Activated CD8-positive, alpha-beta memory T cell treated with anti-CD3 and anti-CD28 coated beads, Interleukin-2, amount 10 ng/mL, durations not matched to agents 7 days and 5 days (primary cell): Measurements from ENCODE around the gene SKI. TPM values are rescaled to one million over a fixed set of nuclear protein-coding genes. Genes with fewer than 3 reads are reported as not detected.
A peak's percentile ranks its signal among the peaks of the same experiment; 100 is the strongest.

Source experiments
- ATAC-seq: fragments of 150-1000 bp; cut with Tn5 transposase; one replicate; pipeline ENCODE4 v1.10.0; 2021; ENCODE audit warnings: moderate library complexity
- CTCF ChIA-PET: fragments of 350-600 bp; sonication (Branson Sonifier 250); formaldehyde crosslinking; loops from one replicate; lab custom pipeline; 2021; ENCODE audit warnings: antibody characterized with exemption; lab: Charles Lee
- DNase-seq: peaks from one replicate; pipeline ENCODE4 v3.0.0-alpha.2; 2020
- H3K27ac Mint-ChIP-seq: one replicate; pipeline ENCODE4 v1.8.0; 2021; ENCODE audit warnings: mild to moderate bottlenecking, mixed read lengths
- H3K27me3 Mint-ChIP-seq: one replicate; pipeline ENCODE4 v1.8.0; 2021; ENCODE audit warnings: mixed read lengths
- H3K36me3 Mint-ChIP-seq: one replicate; pipeline ENCODE4 v1.8.0; 2021; ENCODE audit warnings: mild to moderate bottlenecking, mixed read lengths
- H3K4me1 Mint-ChIP-seq: one replicate; pipeline ENCODE4 v1.8.0; 2021; ENCODE audit warnings: mixed read lengths
- H3K4me3 Mint-ChIP-seq: one replicate; pipeline ENCODE4 v1.8.0; 2021; ENCODE audit warnings: mild to moderate bottlenecking, moderate library complexity, mixed read lengths
- H3K9me3 Mint-ChIP-seq: one replicate; pipeline ENCODE4 v1.8.0; 2022; ENCODE audit warnings: low read depth, mixed read lengths
- total RNA-seq, 2 experiments: library from RNA; stranded (reverse); gene quantifications; one replicate each; pipeline ENCODE4 v1.2.3, GENCODE V29; 2021

The SKI gene
- total RNA-seq, 2 experiments from 2014 or later = 35.0 to 42.9 TPM

GRCh38 chr1:2187619-2188018 is 40.5 kb upstream of the SKI start:
- CTCF ChIA-PET = interaction anchor here (3.2 kb wide), 1 partner anchor 13 kb away, joined by 24 read pairs; no protein-coding TSS in a partner anchor
- Mint-ChIP-seq H3K4me3 (no peak overlapping the region), H3K4me1 (peaks cover 10% of the 10 kb centered on the region), H3K36me3 (peaks cover 1% of the 10 kb centered on the region), H3K27ac (no peak overlapping the region), H3K27me3 (no peaks in the 10 kb centered on the region), H3K9me3 (no peaks in the 10 kb centered on the region)
- DNase-seq (no peak), ATAC-seq (no peak)

GRCh38 chr1:2188336-2188735 is 39.8 kb upstream of the SKI start:
- H3K27me3 Mint-ChIP-seq = no peaks in the 10 kb centered on the region
- no peak overlapping the region for H3K27ac Mint-ChIP-seq
- H3K4me3 Mint-ChIP-seq = no peak overlapping the region
- no peak for ATAC-seq
- H3K4me1 Mint-ChIP-seq = peaks cover 13% of the 10 kb centered on the region
- no peaks in the 10 kb centered on the region for H3K9me3 Mint-ChIP-seq
- H3K36me3 Mint-ChIP-seq = peaks cover 1% of the 10 kb centered on the region
- CTCF ChIA-PET = interaction anchor here (1.2 to 3.2 kb wide), 2 partner anchors 14 to 212 kb away, joined by 4 to 24 read pairs; no protein-coding TSS in a partner anchor
- no peak for DNase-seq

GRCh38 chr1:2189459-2190425 is 38.4 kb upstream of the SKI start:
- CTCF ChIA-PET = interaction anchor here (0.7 to 3.2 kb wide), 7 partner anchors 15 to 453 kb away, joined by 3 to 24 read pairs (median 4); no protein-coding TSS in a partner anchor
- DNase-seq (peak; percentile 92), ATAC-seq (peak; percentile 93)
- H3K36me3 Mint-ChIP-seq = peaks cover 1% of the 10 kb centered on the region
- no peaks in the 10 kb centered on the region for H3K9me3 Mint-ChIP-seq
- H3K4me3 Mint-ChIP-seq = peak overlapping the region; percentile 69
- no peaks in the 10 kb centered on the region for H3K27me3 Mint-ChIP-seq
- H3K27ac Mint-ChIP-seq = peak overlapping the region; percentile 90
- H3K4me1 Mint-ChIP-seq = peaks cover 13% of the 10 kb centered on the region

- H3K27ac Mint-ChIP-seq = no peak overlapping the region
- H3K27me3 Mint-ChIP-seq = no peaks in the 10 kb centered on the region
- H3K4me1 Mint-ChIP-seq = peaks cover 15% of the 10 kb centered on the region
- DNase-seq (no peak), ATAC-seq (no peak)
- CTCF ChIA-PET = interaction anchor here (1.3 to 3.2 kb wide), 2 partner anchors 16 to 191 kb away, joined by 4 to 24 read pairs; no protein-coding TSS in a partner anchor
- no peaks in the 10 kb centered on the region for H3K9me3 Mint-ChIP-seq
- H3K36me3 Mint-ChIP-seq = peaks cover 1% of the 10 kb centered on the region
- H3K4me3 Mint-ChIP-seq = peak overlapping the region; percentile 19
Observed at GRCh38 chr1:2190491-2190976, 37.6 kb upstream of the SKI start.

GRCh38 chr1:2192031-2192995 is 35.8 kb upstream of the SKI start:
- CTCF ChIA-PET = interaction anchor here (1.0 to 4.1 kb wide), 4 partner anchors 37 to 189 kb away, joined by 3 to 41 read pairs (median 4); no protein-coding TSS in a partner anchor
- H3K36me3 Mint-ChIP-seq = peaks cover 1% of the 10 kb centered on the region
- no peaks in the 10 kb centered on the region for H3K27me3 Mint-ChIP-seq
- no peak for ATAC-seq
- no peak overlapping the region for H3K27ac Mint-ChIP-seq
- H3K4me3 Mint-ChIP-seq = no peak overlapping the region
- no peak for DNase-seq
- no peaks in the 10 kb centered on the region for H3K9me3 Mint-ChIP-seq
- peaks cover 17% of the 10 kb centered on the region for H3K4me1 Mint-ChIP-seq

GRCh38 chr1:2193514-2194281 is 34.4 kb upstream of the SKI start:
- H3K9me3 Mint-ChIP-seq = no peaks in the 10 kb centered on the region
- peak overlapping the region; percentile 50 for H3K4me3 Mint-ChIP-seq
- no peaks in the 10 kb centered on the region for H3K27me3 Mint-ChIP-seq
- peak overlapping the region; percentile 40 for H3K27ac Mint-ChIP-seq
- no peak for DNase-seq
- CTCF ChIA-PET = interaction anchor here (1.5 to 8.0 kb wide), 4 partner anchors 121 to 197 kb away, joined by 4 to 217 read pairs (median 41); partner anchors contain the start of genes MORN1 and RER1
- H3K36me3 Mint-ChIP-seq = peaks cover 1% of the 10 kb centered on the region
- peaks cover 26% of the 10 kb centered on the region for H3K4me1 Mint-ChIP-seq
- no peak for ATAC-seq

- peak within 1 kb of the TSS; percentile 89 for H3K27ac Mint-ChIP-seq
- peak; percentile 63 for ATAC-seq
- CTCF ChIA-PET = interaction anchor here (0.7 to 8.0 kb wide), 41 partner anchors 9 to 391 kb away, joined by 3 to 217 read pairs (median 6); partner anchors contain the start of genes MORN1, PEX10, PRKCZ and RER1
- peaks cover 29% of the 10 kb centered on the region for H3K4me1 Mint-ChIP-seq
- peaks cover 1% of the 10 kb centered on the region for H3K36me3 Mint-ChIP-seq
- no peak for DNase-seq
- H3K27me3 Mint-ChIP-seq = no peaks in the 10 kb centered on the region
- peak within 1 kb of the TSS; percentile 73 for H3K4me3 Mint-ChIP-seq
- no peaks in the 10 kb centered on the region for H3K9me3 Mint-ChIP-seq
Observed at GRCh38 chr1:2194319-2194897, 33.7 kb upstream of the SKI start, which contains the start of gene FAAP20. FAAP20 (minus strand) TSS chr1:2194772; CDS start chr1:2194749, 23 bp downstream.

- peak; percentile 80 for ATAC-seq
- Mint-ChIP-seq H3K9me3 (no peaks in the 10 kb centered on the region), H3K27me3 (no peaks in the 10 kb centered on the region), H3K4me3 (peak overlapping the region; percentile 73), H3K27ac (peak overlapping the region; percentile 89), H3K36me3 (peaks cover 1% of the 10 kb centered on the region), H3K4me1 (peaks cover 35% of the 10 kb centered on the region)
- DNase-seq = peak; percentile 93
- CTCF ChIA-PET = interaction anchor here (0.7 to 8.0 kb wide), 42 partner anchors 9 to 391 kb away, joined by 3 to 217 read pairs (median 6); partner anchors contain the start of genes MORN1, PEX10, PRKCZ and RER1
Observed at GRCh38 chr1:2194898-2195673, 33.0 kb upstream of the SKI start.

DNA sequence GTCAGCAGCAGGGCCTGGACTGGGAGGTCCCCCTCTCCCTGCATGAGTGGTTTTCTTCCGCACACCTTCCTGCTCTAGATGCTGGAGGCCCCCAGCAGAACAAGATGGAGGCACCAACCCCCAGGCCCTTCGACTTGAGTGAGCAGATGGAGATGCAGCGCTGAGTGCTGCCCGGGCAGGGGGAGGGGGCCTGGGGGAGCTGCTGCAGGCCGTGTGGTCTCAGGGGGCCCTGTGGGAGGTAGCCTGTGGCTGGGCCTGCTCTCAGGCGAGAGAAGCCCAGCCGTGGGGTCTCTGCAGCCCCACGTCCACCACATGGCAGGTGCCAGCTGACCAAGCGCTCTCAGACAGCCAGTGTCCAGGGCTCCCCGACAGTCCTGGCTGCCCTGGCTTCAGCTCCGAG is 32.3 kb upstream of the SKI start:
- H3K4me1 Mint-ChIP-seq = peaks cover 32% of the 10 kb centered on the region

GRCh38 chr1:2196901-2197638 is 31.0 kb upstream of the SKI start:
- no peaks in the 10 kb centered on the region for H3K36me3 Mint-ChIP-seq
- ATAC-seq (no peak), DNase-seq (no peak)
- no peaks in the 10 kb centered on the region for H3K9me3 Mint-ChIP-seq
- H3K4me1 Mint-ChIP-seq = peaks cover 32% of the 10 kb centered on the region
- CTCF ChIA-PET = interaction anchor here (4.4 to 8.0 kb wide), 2 partner anchors 185 to 194 kb away, joined by 41 to 217 read pairs; partner anchors contain the start of genes MORN1 and RER1
- no peak overlapping the region for H3K4me3 Mint-ChIP-seq
- no peak overlapping the region for H3K27ac Mint-ChIP-seq
- H3K27me3 Mint-ChIP-seq = no peaks in the 10 kb centered on the region

More for the DNA sequence above, 32.3 kb upstream of the SKI start:
- CTCF ChIA-PET = interaction anchor here (0.9 to 8.0 kb wide), 20 partner anchors 17 to 390 kb away, joined by 3 to 217 read pairs (median 7); partner anchors contain the start of genes MORN1, PEX10 and RER1
- no peaks in the 10 kb centered on the region for H3K9me3 Mint-ChIP-seq
- H3K4me3 Mint-ChIP-seq = no peak overlapping the region
- no peak for ATAC-seq
- no peak overlapping the region for H3K27ac Mint-ChIP-seq
- H3K36me3 Mint-ChIP-seq = peaks cover 1% of the 10 kb centered on the region
- H3K27me3 Mint-ChIP-seq = no peaks in the 10 kb centered on the region
- no peak for DNase-seq
